Measurements from ENCODE around the gene TRAF2. TPM values are rescaled to one million over a fixed set of nuclear protein-coding genes. Genes with fewer than 3 reads are reported as not detected.

The TRAF2 gene
- total and polyA plus RNA-seq, 4 donors: 7.4 to 19.3 (median 10.0) TPM

DNA sequence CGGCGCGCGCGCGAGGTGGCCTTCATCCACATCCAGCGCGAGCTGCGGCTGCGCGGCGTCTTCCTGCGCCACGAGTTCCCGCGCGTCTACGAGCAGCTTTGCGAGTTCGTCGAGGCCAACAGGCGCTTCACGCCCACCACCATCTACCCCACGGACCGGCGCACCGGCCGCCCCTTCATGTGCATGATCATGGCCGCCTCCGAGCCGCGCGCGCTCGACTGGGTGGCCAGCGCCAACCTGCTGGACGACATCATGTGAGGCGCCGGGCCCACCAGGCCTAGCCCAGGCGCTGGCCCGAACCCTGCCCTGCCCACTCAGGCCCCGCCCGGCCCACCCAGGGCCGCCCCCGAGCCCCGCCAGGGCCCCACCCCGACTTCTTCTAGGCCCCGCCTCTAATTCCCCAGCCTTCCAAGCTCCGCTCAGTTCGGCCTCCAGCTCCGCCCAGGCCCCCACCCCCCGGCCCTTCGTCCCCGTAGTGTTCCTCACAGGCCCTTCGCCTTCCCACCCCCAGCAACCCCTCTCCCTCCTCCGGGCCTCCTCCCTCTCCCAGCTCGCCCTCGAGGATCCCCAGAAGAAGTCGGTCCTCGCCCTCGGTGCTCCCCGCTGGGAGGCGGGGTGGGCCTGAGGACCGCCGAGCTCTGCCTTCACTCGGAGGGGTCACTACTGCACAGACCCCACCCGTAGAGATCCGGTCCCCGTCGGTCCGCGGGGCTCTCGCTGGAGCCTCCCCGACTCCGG is 39.1 kb upstream of the TRAF2 start:
- peak overlapping the region; percentile 91 for H3K4me3 ChIP-seq (ENCODE audit: low read depth, low read length)
- peaks cover 53% of the 10 kb centered on the region for H3K36me3 ChIP-seq (ENCODE audit: control insufficient read depth, insufficient read depth, low read length)
- WGBS (ENCODE audit: insufficient coverage): 18% methylated on average over 67 of the region's 75 CpGs
- DNase-seq (ENCODE audit: low read depth in 4 of 6, low spot score in 6 of 6): peak in 2 of 6 donors; percentile 4 to 66
- peak overlapping the region; percentile 98 for H3K27ac ChIP-seq (ENCODE audit: low read depth, low read length)
- no peaks in the 10 kb centered on the region for H3K9me3 ChIP-seq (ENCODE audit: control insufficient read depth, insufficient read depth, low read length)
- H3K27me3 ChIP-seq (ENCODE audit: control insufficient read depth, insufficient read depth, low read length): peaks cover 31% of the 10 kb centered on the region
- peaks cover 58% of the 10 kb centered on the region for H3K4me1 ChIP-seq (ENCODE audit: control insufficient read depth, insufficient read depth, low read length)

DNA sequence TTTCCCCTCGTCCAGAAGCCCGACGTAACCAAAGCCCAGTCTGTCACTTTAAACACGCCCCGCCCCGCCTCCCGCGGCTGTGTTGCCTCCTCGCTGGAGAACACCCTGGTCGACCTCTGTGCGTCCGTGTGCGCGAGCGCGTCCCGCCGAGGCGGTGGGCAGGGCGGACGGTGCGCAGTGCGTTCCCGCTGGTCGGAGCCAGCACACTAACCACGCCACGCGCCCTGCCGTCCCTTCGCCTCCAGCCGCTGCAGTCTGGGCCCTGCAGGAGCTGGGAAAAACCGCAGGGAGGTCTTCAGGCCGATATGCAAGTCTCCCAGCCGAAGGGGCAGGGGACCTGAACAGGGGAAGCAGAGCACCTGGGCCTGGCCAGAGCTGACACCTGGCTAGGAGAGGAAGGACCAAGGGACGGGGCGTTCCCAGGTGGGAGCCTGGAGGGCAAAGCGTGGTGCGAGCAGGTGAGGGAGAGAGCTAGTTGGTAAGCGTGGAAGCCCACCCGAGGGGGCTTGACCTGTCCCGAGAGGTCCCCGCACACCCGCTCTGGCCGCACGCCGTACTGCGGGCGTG is 38.4 kb upstream of the TRAF2 start:
- Histone ChIP-seq H3K27ac (ENCODE audit: low read depth, low read length) (peak overlapping the region; percentile 98), H3K9me3 (ENCODE audit: control insufficient read depth, insufficient read depth, low read length) (no peaks in the 10 kb centered on the region), H3K4me3 (ENCODE audit: low read depth, low read length) (peak overlapping the region; percentile 91), H3K36me3 (ENCODE audit: control insufficient read depth, insufficient read depth, low read length) (peaks cover 60% of the 10 kb centered on the region), H3K27me3 (ENCODE audit: control insufficient read depth, insufficient read depth, low read length) (peaks cover 31% of the 10 kb centered on the region), H3K4me1 (ENCODE audit: control insufficient read depth, insufficient read depth, low read length) (peaks cover 52% of the 10 kb centered on the region)
- WGBS (ENCODE audit: insufficient coverage): 8% methylated on average over 48 of the region's 48 CpGs
- DNase-seq (ENCODE audit: low read depth in 4 of 6, low spot score in 6 of 6): peak in 2 of 6 donors; percentile 26 to 77

GRCh38 chr9:136848393-136849037 is 37.8 kb upstream of the TRAF2 start:
- no peaks in the 10 kb centered on the region for H3K9me3 ChIP-seq (ENCODE audit: control insufficient read depth, insufficient read depth, low read length)
- 3% methylated on average over 40 of the region's 53 CpGs for WGBS (ENCODE audit: insufficient coverage)
- peaks cover 66% of the 10 kb centered on the region for H3K36me3 ChIP-seq (ENCODE audit: control insufficient read depth, insufficient read depth, low read length)
- peaks cover 26% of the 10 kb centered on the region for H3K27me3 ChIP-seq (ENCODE audit: control insufficient read depth, insufficient read depth, low read length)
- peaks cover 46% of the 10 kb centered on the region for H3K4me1 ChIP-seq (ENCODE audit: control insufficient read depth, insufficient read depth, low read length)
- H3K27ac ChIP-seq (ENCODE audit: low read depth, low read length): peak overlapping the region; percentile 98
- peak in 1 of 6 donors; percentile 45 for DNase-seq (ENCODE audit: low read depth in 4 of 6, low spot score in 6 of 6)
- peak overlapping the region; percentile 91 for H3K4me3 ChIP-seq (ENCODE audit: low read depth, low read length)

GRCh38 chr9:136849038-136849959 is 37.0 kb upstream of the TRAF2 start, which contains the start of gene PHPT1:
TSS of gene PHPT1 (plus strand) at chr9:136849409. CDS start at chr9:136849431, 22 bp downstream.
- peaks cover 74% of the 10 kb centered on the region for H3K36me3 ChIP-seq (ENCODE audit: control insufficient read depth, insufficient read depth, low read length)
- H3K27ac ChIP-seq (ENCODE audit: low read depth, low read length): peak within 1 kb of the TSS; percentile 98
- H3K27me3 ChIP-seq (ENCODE audit: control insufficient read depth, insufficient read depth, low read length): peaks cover 20% of the 10 kb centered on the region
- peak within 1 kb of the TSS; percentile 91 for H3K4me3 ChIP-seq (ENCODE audit: low read depth, low read length)
- peak; percentile 96 to 100 (median 98) for DNase-seq (ENCODE audit: low read depth in 4 of 6, low spot score in 6 of 6)
- peaks cover 38% of the 10 kb centered on the region for H3K4me1 ChIP-seq (ENCODE audit: control insufficient read depth, insufficient read depth, low read length)
- no peaks in the 10 kb centered on the region for H3K9me3 ChIP-seq (ENCODE audit: control insufficient read depth, insufficient read depth, low read length)
- under 1% methylated on average over 75 of the region's 77 CpGs for WGBS (ENCODE audit: insufficient coverage)

- H3K9me3 ChIP-seq (ENCODE audit: control insufficient read depth, insufficient read depth, low read length): no peaks in the 10 kb centered on the region
- no peak for DNase-seq (ENCODE audit: low read depth in 4 of 6, low spot score in 6 of 6)
- peak overlapping the region; percentile 98 for H3K27ac ChIP-seq (ENCODE audit: low read depth, low read length)
- peak overlapping the region; percentile 91 for H3K4me3 ChIP-seq (ENCODE audit: low read depth, low read length)
- WGBS (ENCODE audit: insufficient coverage): 38% methylated on average over 43 of the region's 43 CpGs
- peaks cover 80% of the 10 kb centered on the region for H3K36me3 ChIP-seq (ENCODE audit: control insufficient read depth, insufficient read depth, low read length)
- H3K4me1 ChIP-seq (ENCODE audit: control insufficient read depth, insufficient read depth, low read length): peaks cover 36% of the 10 kb centered on the region
- H3K27me3 ChIP-seq (ENCODE audit: control insufficient read depth, insufficient read depth, low read length): peaks cover 16% of the 10 kb centered on the region
These were observed 36.1 kb upstream of the TRAF2 start for GRCh38 chr9:136849960-136850865.

DNA sequence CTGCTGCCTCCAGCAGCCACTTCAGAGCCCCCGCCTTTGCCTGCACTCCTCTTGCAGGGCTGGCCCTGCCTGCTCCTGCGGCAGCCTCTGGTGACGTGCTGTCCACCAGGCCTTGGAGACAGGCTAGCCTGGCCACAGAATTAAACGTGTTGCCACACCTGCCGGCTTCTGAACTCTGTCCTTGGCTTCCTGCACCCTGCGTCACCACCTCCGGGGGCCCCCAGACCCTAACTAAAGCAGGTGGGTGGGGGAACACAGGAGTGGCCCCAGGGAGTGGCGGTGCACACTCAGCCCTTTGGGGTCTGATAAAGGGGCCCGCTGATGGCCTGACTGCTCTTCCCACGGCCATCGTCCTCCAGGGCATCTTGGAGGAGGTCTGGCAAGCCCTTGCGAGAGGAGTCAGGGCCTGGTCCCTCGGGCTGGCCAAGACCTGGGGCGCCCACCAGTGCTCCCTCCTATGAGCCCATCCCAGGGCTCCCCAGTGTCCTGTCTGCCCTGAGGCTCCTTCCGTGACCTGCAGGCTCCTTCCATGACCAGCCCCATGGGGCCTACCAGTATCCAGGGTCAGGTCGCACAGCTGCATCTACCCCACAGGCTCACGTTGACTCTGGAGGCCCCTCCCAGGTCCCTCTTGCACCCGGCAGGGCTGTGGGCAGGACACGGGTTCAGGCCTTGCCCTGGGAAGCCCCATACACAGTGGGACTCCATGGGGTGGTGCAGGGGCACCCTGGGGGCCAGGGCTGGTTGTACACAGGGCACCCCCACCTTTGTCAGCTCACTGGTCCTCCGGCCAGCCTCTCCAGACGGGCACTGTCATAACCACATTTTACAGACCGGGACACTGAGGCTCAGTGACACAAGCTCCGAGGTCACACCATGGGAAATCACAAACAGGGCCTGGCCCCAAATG is 35.2 kb upstream of the TRAF2 start:
- H3K9me3 ChIP-seq (ENCODE audit: control insufficient read depth, insufficient read depth, low read length): no peaks in the 10 kb centered on the region
- peaks cover 10% of the 10 kb centered on the region for H3K27me3 ChIP-seq (ENCODE audit: control insufficient read depth, insufficient read depth, low read length)
- 90% methylated on average over 22 of the region's 23 CpGs for WGBS (ENCODE audit: insufficient coverage)
- no peak overlapping the region for H3K4me3 ChIP-seq (ENCODE audit: low read depth, low read length)
- H3K27ac ChIP-seq (ENCODE audit: low read depth, low read length): no peak overlapping the region
- peaks cover 83% of the 10 kb centered on the region for H3K36me3 ChIP-seq (ENCODE audit: control insufficient read depth, insufficient read depth, low read length)
- DNase-seq (ENCODE audit: low read depth in 4 of 6, low spot score in 6 of 6): no peak
- H3K4me1 ChIP-seq (ENCODE audit: control insufficient read depth, insufficient read depth, low read length): peaks cover 35% of the 10 kb centered on the region

DNA sequence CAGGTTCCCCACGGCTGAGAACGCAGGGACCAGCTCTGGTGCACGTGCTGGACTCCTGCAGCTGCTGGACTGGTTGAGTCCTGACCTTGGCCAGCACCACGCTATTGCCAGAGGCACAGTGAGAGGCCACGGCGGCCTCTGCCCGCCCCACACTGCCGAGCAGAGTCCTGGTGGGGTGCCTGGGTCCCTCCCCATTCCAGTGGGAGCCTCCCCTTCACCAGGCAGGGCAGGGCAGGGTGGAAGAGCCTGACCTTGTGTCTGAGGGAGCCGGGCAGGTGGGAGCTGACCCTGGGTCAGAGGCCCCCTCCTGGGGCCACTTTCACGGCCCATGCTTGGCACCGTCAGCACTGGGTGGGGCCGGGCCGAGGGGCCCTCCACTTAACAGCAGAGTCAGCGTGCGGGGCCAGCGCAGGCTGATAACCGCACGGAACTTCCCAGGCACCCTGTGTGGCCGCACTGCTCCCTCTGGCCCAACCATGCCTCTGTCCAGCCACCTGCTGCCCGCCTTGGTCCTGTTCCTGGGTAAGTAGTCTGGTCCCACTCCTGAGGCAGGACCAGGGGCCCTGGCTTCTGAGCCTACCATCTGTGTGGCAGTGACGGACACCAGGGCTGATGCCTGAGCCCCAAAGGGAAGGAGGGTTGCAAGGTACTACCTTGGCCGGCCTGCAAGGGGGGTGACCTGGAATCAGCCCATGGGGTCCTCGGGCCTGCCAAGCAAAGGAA is 34.2 kb upstream of the TRAF2 start, which contains the start of gene MAMDC4:
Gene MAMDC4 (plus strand): TSS at position 406 of the 723 bp plus-strand sequence. CDS start 71 bp downstream, at position 477.
- Histone ChIP-seq H3K27me3 (ENCODE audit: control insufficient read depth, insufficient read depth, low read length) (peaks cover 3% of the 10 kb centered on the region), H3K9me3 (ENCODE audit: control insufficient read depth, insufficient read depth, low read length) (no peaks in the 10 kb centered on the region), H3K4me3 (ENCODE audit: low read depth, low read length) (no peak within 1 kb of the TSS), H3K27ac (ENCODE audit: low read depth, low read length) (no peak within 1 kb of the TSS), H3K36me3 (ENCODE audit: control insufficient read depth, insufficient read depth, low read length) (peaks cover 85% of the 10 kb centered on the region), H3K4me1 (ENCODE audit: control insufficient read depth, insufficient read depth, low read length) (peaks cover 33% of the 10 kb centered on the region)
- 82% methylated on average over 22 of the region's 23 CpGs for WGBS (ENCODE audit: insufficient coverage)
- no peak for DNase-seq (ENCODE audit: low read depth in 4 of 6, low spot score in 6 of 6)
